PC-9 (cell line): ENCODE measurements around the gene SNRPA1.

Experiments used
- CTCF ChIP-seq: fragments of 200-600 bp; sonication (generic); conservative IDR thresholded peaks from 2 replicates; pipeline ENCODE4 v1.6.1; 2017; ENCODE audit warnings: mixed run types, antibody characterized with exemption, mild to moderate bottlenecking, moderate library complexity
- EZH2 ChIP-seq: fragments of 200-600 bp; sonication (generic); IDR thresholded peaks from 2 replicates; pipeline ENCODE4 v1.8.0; 2017; ENCODE audit warnings: antibody characterized with exemption, low read depth

GRCh38 chr15:101254157-101255050 lies 40.6 kb downstream of the SNRPA1 start:
- TF ChIP-seq CTCF (no peak), EZH2 (no peak)
